ENCODE data around the gene KDM5A. TPM values are rescaled to one million over a fixed set of nuclear protein-coding genes. Genes with fewer than 3 reads are reported as not detected.
"Not testable (repeated sequence)": the region's sequence is repeated elsewhere in the genome, so short reads cannot be mapped to it uniquely, and the experiment has no call there.

The KDM5A gene
- total RNA-seq, 1 donor from 2014 or later: 27.3 TPM

DNA sequence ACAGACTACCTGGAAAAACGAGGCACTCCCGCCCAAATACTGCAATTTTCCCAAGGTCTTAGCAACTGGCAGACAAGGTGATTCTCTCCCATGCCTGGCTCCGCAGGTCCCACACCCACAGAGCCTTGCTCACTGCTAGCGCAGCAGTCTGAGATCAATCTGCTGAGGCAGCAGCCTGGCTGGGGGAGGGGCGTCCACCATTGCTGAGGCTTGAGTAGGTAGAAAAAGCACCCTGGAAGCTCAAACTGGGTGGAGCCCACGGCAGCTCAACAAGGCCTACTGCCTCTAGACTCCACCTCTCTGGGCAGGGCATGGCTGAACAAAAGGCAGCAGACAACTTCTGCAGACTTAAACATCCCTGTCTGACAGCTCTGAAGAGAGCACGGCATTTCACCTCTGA is 46.1 kb downstream of the KDM5A start:
- ATAC-seq; intact Hi-C loops (cut with micrococcal nuclease); DNase-seq: not testable (repeated sequence)

DNA sequence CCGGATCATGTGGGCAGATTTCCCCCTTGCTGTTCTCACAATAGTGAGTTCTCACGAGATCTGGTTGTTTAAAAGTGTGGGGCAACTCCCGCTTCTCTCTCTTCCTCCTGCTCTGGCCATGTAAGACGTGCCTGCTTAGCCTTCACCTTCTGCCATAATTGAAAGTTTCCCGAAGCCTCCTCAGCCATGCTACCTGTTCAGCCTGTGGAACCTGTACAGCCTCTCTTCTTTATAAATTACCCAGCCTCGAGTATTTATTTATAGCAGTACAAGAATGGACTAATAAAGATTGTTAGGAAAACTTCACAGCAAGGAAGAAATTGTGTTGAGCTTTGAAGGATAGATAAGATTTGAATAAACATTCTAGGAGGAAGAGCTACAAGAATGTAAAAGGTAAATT is 52.1 kb downstream of the KDM5A start:
- ATAC-seq (no peak), DNase-seq (no peak)
- intact Hi-C loops (cut with micrococcal nuclease): no loop called here

DNA sequence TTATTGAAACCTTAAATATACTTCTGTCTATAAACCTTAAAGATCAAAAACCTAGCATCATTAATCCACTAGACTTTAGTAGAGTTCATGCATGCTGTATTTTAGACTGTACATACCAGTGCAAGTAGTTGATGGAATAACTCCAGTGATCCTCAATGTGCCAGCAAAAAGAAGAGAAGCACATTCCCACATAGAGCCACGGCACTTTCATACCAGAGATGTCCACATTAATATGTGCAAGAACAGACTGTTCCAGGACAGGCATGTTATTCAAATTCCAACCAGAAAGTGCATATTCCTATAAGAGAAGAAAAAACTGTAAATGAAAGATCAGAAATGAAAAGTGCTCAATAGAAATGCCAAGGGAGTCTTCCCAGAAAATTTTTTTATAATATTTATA is 55.0 kb downstream of the KDM5A start:
- intact Hi-C loops (cut with micrococcal nuclease): no loop called here
- DNase-seq (no peak), ATAC-seq (no peak)

DNA sequence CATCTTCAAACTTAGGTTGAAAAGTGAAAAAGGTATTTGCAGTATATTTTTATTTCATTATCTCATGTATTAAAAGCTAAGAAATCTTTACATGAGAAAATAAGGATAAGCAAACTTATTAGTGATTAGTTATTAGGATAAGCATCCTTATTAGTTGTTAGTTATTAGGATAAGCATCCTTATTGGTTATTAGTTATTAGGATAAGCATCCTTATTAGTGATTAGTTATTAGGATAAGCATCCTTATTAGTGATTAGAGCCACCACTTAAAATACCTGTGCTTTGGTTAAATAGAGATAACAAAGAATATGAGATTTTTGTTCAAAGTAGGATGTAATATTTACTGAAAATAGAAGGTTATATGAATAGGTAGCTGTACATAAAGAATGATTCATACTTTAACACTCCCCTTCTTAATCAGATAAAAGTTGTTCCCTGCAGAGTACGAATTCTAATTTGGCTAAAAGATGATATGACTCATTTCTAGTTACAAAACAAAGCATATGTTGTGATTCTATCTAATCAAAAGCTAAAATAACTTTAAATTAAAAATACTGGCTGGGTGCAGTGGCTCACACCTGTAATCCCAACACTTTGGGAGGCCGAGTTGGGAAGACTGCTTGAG is 56.4 kb downstream of the KDM5A start:
- intact Hi-C loops (cut with micrococcal nuclease): no loop called here
- DNase-seq (no peak), ATAC-seq (no peak)

DNA sequence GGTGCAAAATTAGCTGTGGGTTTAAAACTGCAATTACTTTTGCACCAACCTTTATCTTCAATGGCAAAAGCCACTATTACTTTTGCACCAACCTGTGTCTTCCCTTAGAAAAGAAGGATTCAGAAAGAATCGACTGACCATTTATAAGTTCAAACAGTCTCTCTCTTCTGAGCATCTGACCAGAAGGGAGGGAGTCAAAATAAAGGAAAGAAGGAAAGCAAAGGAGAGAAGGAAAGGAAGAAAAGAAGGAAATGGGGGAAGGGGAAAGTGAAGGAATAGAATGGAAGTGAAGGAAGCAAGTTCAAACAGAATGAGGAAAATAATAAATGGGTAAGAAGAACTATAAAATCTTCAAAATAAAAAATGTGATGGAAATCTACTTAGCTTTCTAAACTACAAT is 57.8 kb downstream of the KDM5A start:
- intact Hi-C loops (cut with micrococcal nuclease): no loop called here
- no peak for DNase-seq
- no peak for ATAC-seq

DNA sequence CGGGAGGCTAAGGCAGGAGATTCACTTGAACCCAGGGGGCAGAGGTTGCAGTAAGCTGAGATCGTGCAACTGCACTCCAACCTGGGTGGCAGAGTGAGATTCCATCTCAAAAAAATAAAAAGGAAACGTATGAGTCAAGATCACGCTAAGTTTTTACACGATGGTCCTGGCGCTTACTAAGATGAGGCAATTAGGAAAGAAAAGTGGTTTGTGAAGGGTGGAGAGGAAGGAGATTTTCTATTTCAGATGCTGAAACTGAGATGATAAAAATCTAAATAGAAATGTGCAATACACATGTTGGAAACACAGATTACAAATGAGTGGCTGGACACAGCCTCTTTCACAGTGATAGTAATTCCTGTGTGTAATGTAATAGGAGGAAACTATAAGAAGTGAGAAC is 63.2 kb downstream of the KDM5A start:
- no peak for ATAC-seq
- DNase-seq: no peak

DNA sequence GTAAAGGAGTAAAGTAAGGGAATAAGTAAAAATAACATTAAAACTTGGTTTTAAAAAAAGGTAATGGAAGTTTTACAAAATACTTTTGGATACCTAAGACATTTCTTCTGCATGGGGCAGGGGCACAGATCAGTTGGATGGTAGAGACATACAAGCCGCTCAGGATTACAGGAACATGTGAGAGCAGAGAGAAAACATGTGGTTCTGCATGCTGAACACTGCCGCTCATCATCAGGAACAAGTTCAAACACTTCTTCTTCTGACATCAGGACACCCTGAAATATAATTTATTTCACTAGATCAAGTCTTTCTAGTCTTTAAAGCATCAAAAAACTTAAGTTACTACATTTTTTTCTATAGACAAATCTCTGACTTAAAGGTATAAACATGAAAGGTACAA is 65.6 kb downstream of the KDM5A start:
- ATAC-seq: no peak
- no peak for DNase-seq
- intact Hi-C loops (cut with micrococcal nuclease): no loop called here

More for the DNA sequence above, 63.2 kb downstream of the KDM5A start:
- intact Hi-C loops (cut with micrococcal nuclease): no loop called here

DNA sequence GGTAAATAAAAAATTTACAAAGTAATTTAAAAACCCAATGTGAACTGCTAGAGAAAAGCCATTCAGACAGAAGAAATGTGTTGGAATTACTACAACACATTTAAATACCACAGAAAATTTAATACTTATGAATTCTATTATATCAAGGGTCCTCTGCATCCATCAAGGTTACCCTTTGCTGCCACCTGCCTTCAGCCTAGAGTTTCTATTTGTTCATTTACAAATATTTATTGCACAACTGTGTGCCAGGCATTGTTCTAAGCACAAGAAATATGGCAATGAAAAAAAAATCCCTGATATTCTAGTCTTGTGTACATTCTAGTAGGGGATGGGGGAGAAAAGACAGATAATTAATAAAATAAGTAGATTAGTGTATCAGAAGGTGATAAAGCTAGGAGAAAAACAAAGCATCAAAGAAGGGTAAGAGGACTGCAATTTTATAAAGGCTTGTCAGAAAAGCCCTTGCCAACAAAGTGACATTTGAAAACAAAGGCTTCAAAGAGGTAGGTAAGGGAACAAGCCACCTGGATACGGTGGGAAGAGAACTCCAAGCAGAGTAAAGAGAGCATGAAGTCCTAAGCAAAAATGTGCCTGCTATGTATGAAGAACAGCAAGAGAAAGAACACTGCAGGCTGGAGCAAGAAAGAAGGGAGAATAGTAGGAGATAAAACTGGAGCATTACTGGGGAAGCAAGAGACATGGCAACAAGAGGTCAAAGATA is 67.4 kb downstream of the KDM5A start:
- intact Hi-C loops (cut with micrococcal nuclease): no loop called here
- ATAC-seq (no peak), DNase-seq (no peak)

DNA sequence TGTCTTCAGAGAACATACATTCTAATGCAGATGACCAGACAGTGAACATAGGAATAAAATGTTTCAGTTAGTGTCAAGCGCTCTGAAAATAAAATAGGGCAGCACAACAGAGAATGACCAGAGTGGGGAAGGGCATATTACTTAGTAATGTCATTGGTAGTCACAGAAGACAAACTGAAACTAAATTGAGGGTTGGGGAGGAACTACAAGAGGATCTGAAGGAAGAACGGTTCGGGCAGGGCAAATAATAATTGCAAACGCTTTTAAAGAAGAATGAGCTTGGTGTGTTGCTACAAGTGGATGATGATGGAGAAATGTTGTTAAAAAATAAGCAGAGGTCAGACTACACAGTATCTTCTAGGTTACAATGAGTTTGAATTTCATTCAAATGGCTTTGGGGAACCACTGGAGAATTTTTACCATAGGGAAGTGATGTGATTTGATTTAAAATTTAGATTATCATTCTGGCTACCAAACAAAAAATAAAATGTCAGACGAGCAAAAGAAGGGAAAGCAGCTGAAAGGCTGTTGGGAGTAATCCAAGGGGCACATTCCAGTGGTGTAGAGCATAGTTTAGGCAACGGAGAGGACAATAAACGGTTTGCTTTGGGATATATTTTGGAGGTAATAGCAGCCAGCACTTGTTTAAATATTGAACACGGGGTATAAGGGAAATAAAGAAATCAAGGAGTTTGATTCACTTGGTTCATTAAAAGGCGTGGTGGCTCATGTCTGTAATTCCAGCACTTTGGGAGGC is 70.2 kb downstream of the KDM5A start:
- DNase-seq (no peak), ATAC-seq (no peak)
- intact Hi-C loops (cut with micrococcal nuclease): no loop called here

DNA sequence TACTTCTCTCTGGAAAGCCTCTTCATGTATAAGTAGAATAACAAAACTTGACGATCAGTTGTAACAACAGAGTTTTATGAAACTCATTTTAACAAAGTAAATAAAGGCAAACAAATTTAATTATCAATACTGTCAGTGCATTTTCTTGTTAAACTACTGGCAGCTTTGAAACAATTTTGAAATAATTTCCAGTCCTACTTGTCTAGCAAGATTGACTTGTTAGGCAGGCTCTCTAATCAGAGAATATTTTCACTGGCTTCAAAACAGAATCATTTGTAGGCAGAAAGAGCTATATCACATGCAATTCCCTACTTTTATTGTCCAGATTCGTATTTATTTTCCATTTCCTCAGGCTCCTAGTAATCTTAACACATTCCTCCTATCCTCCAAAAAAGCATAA is 80.6 kb downstream of the KDM5A start:
- intact Hi-C loops (cut with micrococcal nuclease): no loop called here
- DNase-seq (no peak), ATAC-seq (no peak)

DNA sequence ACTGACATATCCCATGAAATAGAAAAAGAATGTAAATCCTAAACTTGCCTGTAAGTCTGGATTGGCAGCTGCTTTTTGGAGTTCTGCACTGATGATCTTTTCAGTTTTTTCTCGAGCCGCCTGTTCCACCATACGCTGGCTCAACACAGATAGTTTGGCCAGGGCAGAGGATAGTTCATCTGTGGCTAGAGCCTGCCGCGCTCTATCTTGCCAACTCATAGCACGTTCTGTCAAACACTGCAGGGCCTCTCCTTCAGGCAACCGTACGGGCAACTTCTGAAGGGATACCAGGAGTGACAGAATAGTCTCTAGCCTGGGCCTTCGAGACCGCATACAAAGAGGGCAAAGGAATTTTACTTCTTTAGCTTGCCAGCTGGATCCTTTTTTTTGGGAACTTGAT is 81.7 kb downstream of the KDM5A start:
- ATAC-seq (no peak), DNase-seq (no peak)
- intact Hi-C loops (cut with micrococcal nuclease): no loop called here

DNA sequence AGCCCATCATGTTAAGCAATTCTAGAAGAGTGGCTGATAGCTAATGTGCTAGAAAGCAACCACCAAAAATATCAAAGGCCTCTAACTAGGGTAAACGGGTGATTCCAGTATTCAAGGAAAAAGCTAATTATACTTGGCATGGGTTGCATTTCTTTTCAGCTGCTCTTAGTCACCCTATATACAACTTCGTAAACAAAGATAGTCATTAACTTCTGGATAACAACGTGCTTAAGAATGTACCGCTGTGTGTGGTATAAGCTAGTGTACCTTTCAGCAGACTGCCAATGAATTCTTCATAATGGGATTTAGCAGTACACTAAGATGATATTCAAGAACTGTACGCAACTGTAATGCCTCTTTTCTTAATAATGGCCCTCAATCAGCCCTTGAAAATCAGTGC is 84.3 kb downstream of the KDM5A start:
- ATAC-seq: no peak
- intact Hi-C loops (cut with micrococcal nuclease): no loop called here
- no peak for DNase-seq

DNA sequence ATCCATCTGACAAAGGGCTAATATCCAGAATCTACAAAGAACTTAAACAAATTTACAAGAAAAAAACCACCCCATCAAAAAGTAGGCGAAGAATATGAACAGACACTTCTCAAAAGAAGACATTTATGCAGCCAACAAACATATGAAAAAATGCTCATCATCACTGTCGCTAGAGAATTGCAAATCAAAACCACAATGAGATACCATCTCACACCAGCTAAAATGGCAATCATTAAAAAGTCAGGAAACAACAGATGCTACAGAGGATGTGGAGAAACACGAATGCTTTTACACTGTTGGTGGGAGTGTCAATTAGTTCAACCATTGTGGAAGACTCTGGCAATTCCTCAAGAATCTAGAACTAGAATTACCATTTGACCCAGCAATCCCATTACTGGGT is 86.4 kb downstream of the KDM5A start:
- intact Hi-C loops (cut with micrococcal nuclease); ATAC-seq: not testable (repeated sequence)

DNA sequence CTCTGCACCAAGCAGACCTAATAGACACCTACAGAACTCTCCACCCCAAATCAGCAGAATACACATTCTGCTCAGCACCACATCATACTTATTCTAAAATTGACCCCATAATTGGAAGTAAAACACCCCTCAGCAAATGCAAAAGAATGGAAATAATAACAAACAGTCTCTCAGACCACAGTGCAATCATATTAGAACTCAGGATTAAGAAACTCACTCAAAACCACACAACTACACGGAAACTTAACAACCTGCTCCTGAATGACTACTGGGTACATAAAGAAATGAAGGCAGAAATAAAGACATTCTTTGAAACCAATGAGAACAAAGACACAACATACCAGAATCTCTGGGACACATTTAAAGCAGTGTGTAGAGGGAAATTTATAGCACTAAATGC is 89.0 kb downstream of the KDM5A start:
- ATAC-seq; DNase-seq; intact Hi-C loops (cut with micrococcal nuclease): not testable (repeated sequence)

More for the DNA sequence above, 86.4 kb downstream of the KDM5A start:
- not testable (repeated sequence) for DNase-seq

DNA sequence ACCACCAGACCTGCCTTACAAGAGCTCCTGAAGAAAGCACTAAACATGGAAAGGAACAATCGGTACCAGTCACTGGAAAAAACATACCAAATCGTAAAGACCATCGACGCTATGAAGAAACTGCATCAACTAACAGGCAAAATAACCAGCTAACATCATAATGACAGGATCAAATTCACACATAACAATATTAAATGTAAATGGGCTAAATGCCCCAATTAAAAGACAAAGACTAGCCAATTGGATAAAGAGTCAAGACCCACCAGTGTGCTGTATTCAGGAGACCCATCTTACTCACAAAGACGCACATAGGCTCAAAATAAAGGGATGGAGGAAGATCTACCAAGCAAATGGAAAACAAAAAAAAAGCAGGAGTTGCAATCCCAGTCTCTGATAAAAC is 89.6 kb downstream of the KDM5A start:
- ATAC-seq; DNase-seq; intact Hi-C loops (cut with micrococcal nuclease): not testable (repeated sequence)

DNA sequence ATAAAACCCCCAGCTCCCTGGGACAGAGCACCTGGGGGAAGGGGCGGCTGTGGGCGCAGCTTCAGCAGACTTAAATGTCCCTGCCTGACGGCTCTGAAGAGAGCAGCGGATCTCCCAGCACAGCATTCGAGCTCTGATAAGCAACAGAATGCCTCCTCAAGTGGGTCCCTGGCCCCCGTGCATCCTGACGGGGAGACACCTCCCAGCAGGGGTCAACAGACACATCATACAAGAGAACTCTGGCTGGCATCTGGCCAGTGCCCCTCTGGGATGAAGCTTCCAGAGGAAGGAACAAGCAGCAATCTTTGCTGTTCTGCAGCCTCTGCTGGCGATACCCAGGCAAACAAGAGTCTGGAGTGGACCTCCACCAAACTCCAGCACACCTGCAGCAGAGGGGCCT is 91.1 kb downstream of the KDM5A start:
- DNase-seq; intact Hi-C loops (cut with micrococcal nuclease); ATAC-seq: not testable (repeated sequence)

DNA sequence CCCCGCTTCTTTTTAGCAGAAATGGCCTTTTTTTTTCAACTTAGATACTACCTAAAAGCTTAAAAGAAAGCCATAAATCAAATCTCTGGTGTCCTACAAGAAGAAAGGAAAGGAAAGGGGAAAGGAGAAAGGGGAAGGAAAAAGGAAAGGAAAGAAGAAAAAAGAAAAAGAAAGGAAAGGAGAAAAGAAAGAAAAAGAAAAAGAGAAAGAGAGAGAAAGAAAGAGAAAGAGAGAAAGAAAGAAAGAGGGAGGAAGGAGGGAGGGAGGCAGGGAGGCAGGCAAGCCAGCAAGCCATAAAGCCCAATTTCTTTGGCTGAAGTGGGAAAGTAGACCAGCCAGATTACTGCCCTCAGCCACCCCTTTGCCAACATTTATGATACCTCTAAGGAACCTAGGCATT is 94.0 kb downstream of the KDM5A start:
- no peak for DNase-seq
- no peak for ATAC-seq
- intact Hi-C loops (cut with micrococcal nuclease): no loop called here

DNA sequence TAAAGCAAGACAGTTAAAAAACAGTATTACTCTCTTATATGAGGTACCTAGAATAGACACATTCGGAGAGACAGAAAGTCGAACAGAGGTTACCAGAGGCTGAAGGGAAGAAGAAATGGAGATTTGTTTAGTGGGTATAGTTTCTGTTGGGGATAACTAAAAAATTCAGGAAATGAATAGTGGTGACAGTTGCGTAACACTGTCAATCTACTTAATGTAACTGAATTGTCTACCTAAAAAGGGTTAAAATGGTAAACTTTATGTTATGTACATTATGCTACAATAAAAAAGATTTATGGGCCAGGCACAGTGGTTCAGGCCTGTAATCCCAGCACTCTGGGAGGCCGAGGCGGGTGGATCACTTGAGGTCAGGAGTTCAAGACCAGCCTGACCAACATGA is 95.9 kb downstream of the KDM5A start:
- intact Hi-C loops (cut with micrococcal nuclease): no loop called here
- no peak for DNase-seq
- no peak for ATAC-seq

DNA sequence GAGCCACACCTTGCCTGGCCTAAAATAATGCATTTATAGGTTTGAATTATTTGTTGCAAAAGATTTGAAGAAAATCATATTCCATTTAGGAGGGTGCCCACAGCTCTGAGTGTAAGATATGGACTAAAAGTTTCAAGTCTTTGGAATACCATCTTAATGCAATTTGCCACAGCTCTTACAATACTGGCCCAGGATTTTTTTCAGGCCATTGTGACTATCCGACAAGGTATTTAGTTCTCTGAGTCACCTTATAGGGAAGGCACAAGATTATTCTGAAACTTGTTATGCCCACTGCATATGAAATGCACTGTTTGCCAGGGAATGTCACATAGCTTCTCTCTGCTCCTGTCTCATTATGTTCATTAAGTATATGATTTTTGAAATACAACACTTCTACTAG is 96.9 kb downstream of the KDM5A start:
- no peak for DNase-seq
- ATAC-seq: no peak
- intact Hi-C loops (cut with micrococcal nuclease): no loop called here

DNA sequence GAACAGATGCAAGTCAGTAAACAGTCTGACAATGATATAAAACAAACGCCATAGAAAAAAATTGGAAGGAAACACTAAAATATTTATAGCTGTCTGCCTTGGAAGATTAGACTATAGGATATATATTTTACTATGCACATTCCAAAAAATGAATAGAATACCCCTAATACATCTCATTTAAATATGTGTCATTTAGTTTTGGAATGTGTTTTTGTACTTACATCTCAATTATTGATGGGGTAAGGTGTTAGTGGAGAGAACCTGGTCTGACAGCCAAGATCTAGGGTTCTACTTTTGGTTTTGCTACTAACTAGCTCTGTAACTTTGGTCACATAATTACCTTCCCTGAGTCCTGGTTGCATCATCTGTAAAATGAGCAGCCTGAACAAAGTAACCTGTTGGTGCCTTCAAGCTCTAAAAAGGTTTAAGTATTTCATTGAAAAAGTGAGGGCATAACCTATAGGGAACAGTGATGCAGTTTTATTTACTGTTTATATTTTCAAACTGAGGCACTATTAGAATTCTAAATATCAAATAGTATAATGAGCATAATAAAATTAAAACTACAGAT is 97.9 kb downstream of the KDM5A start:
- intact Hi-C loops (cut with micrococcal nuclease): no loop called here
- no peak for ATAC-seq
- DNase-seq: no peak

Measured in left ventricle myocardium superior (tissue), 1 donor.